Mucosa of rectum (tissue), 2 donors: ENCODE data around the gene S100A14.
A peak's percentile ranks its signal among the peaks of the same experiment; 100 is the strongest.

Experiments
- H3K27ac ChIP-seq, 2 donors: one replicate each; pipeline ENCODE4 v1.7.0; 2013; ENCODE audit warnings: inconsistent platforms in 2 of 2, low read depth in 2 of 2, low read length in 2 of 2
- H3K27me3 ChIP-seq, 2 donors: one replicate each; pipeline ENCODE4 v1.7.0; 2013; ENCODE audit warnings: low read length in 2 of 2; ENCODE audit not compliant: control insufficient read depth in 2 of 2, insufficient read depth in 2 of 2
- H3K36me3 ChIP-seq, 2 donors: one replicate each; pipeline ENCODE4 v1.7.0; 2013; ENCODE audit warnings: low read length in 2 of 2; ENCODE audit not compliant: control insufficient read depth in 2 of 2, insufficient read depth in 2 of 2
- H3K4me1 ChIP-seq, 2 donors: one replicate each; pipeline ENCODE4 v1.7.0; 2013; ENCODE audit warnings: low read length in 2 of 2, mild to moderate bottlenecking in 1 of 2; ENCODE audit not compliant: control insufficient read depth in 2 of 2, insufficient read depth in 2 of 2
- H3K4me3 ChIP-seq, 2 donors: one replicate each; pipeline ENCODE4 v1.7.0; 2013; ENCODE audit warnings: low read length in 2 of 2
- H3K9ac ChIP-seq, 2 donors: one replicate each; pipeline ENCODE4 v1.7.0; 2013; ENCODE audit warnings: low read length in 2 of 2, low read depth in 1 of 2, mild to moderate bottlenecking in 1 of 2
- H3K9me3 ChIP-seq, 2 donors: one replicate each; pipeline ENCODE4 v1.7.0; 2013; ENCODE audit warnings: low read length in 2 of 2; ENCODE audit not compliant: control insufficient read depth in 2 of 2
- donor health status: healthy.
- donor health status: Normal muscosa, but diverticular disease.

Gene S100A14

DNA sequence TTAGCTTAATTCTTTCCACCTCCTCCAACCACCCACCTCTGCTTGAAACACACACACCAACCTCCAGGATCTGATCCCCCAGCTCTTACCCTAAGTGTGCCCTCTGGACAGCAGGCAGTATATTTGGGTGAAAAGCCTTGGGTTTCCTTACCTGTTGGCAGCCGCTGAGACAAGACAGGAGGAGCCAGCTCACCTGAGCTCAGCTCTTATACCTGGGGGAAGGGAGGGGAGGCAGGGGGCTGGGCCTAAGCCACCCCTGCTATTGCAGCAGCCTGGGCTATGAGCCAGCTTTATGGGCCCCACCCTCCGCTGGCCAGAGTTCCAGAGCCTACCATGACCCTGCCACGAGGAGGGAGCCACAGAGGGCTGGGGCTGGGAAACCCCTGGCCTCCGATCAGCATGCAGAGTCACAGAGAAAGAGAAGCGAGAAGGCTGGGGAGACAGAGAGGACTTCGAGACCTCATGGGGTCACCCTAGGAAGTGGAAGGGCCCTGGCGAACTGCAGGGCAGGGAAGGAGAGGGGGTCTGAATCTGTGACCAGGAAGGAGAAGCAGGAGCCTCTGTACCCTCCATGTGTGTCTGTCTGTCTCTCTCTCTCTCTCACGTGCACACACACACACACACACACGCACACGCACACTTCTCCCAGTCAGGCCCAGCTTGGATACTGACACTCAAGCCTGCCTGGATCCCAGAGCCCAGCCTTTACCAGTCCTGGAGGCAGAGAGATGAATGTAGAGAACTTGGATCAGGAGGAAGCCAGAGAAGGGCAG is at the start of gene S100A14:
S100A14 (minus strand) TSS at position 182 of the 773 bp plus-strand sequence. CDS start 467 bp downstream, outside the sequence.
- Histone ChIP-seq H3K4me1 (peaks cover 36 to 37% of the 10 kb centered on the region in 2 donors), H3K36me3 (peaks cover 0 to 2% of the 10 kb centered on the region in 2 donors), H3K4me3 (peak within 1 kb of the TSS; percentile 67 to 72), H3K9me3 (no peaks in the 10 kb centered on the region), H3K9ac (peak within 1 kb of the TSS; percentile 81 to 91), H3K27me3 (no peaks in the 10 kb centered on the region), H3K27ac (peak within 1 kb of the TSS; percentile 81 to 86)

DNA sequence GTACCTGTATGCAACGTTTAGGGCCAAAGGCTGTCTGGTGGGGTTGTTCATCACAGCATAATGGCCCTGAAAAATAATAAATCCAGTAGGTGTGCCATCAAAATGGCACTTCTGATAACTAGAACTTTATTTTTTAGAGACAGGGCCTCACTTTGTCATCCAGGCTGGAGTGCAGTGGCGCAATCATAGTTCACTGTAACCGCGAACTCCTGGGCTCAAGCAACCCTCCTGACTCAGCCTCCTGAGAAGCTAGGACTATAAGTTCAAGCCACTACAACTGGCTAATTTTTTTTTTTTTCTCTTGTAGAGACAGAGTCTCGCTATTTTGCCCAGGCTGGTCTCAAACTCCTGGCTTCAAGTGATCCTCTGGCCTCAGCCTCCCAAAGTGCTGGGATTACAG is 47.1 kb upstream of the S100A14 start:
- Histone ChIP-seq H3K36me3 (peaks cover 70% of the 10 kb centered on the region in 2 donors), H3K4me3 (no peak overlapping the region), H3K9ac (no peak overlapping the region), H3K27me3 (no peaks in the 10 kb centered on the region), H3K9me3 (no peaks in the 10 kb centered on the region), H3K4me1 (peaks cover 7 to 11% of the 10 kb centered on the region in 2 donors), H3K27ac (no peak overlapping the region)

- H3K36me3 ChIP-seq, result peaks cover 61 to 63% of the 10 kb centered on the region in 2 donors
- no peaks in the 10 kb centered on the region for H3K9me3 ChIP-seq
- H3K27ac ChIP-seq, result no peak overlapping the region
- H3K4me1 ChIP-seq, result peaks cover 8 to 11% of the 10 kb centered on the region in 2 donors
- H3K27me3 ChIP-seq, result no peaks in the 10 kb centered on the region
- no peak overlapping the region for H3K4me3 ChIP-seq
- H3K9ac ChIP-seq, result no peak overlapping the region
Observed at GRCh38 chr1:153662269-153662668, 46.1 kb upstream of the S100A14 start.

DNA sequence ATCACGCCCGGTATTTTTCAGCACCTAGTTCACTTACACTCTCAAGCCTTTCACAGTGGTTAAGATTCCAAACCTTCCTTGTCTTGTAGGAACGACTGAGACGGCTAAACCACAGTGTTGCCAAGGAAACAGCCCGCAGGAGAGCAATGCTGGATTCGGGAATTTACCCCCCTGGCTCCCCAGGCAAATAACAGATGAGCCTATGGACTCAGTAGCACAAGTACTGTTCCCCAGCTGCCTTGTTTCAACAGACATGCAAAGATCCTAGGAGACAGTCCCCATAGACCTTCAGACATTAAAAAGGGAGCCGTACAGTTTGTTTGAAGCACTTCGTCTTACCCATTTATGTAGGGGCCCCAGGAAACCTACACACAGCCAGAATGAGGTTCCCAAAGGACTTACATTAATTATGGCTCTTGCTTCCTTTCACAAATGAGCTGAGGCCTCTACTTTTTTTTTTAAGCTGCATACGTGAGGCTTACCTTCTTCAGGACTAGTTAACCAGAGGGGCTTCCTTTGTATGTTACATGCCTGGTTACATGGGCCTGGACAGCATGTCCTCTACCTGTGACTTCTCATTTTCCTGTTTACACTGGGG is 45.1 kb upstream of the S100A14 start:
- Histone ChIP-seq H3K27me3 (no peaks in the 10 kb centered on the region), H3K4me3 (no peak overlapping the region), H3K9me3 (no peaks in the 10 kb centered on the region), H3K27ac (no peak overlapping the region), H3K36me3 (peaks cover 51 to 52% of the 10 kb centered on the region in 2 donors), H3K4me1 (peaks cover 8 to 11% of the 10 kb centered on the region in 2 donors), H3K9ac (no peak overlapping the region)

DNA sequence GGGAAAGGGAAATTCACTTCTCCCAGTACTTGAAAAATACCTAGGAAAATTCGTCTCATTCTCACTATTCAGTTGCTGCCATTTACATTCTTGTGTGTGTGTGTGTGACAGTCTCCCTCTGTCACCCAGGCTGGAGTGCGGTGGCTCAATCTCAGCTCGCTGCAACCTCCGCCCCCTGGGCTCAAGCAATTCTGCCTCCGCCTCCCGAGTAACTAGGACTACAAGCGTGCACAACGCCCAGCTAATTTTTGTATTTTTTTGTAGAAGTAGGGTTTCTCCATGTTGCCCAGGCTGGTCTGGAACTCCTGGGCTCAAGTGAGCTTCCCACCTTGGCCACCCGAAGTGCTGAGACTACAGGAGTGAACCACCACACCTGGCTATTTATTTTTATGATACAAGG is 43.5 kb upstream of the S100A14 start:
- Histone ChIP-seq H3K27me3 (no peaks in the 10 kb centered on the region), H3K36me3 (peaks cover 36 to 37% of the 10 kb centered on the region in 2 donors), H3K4me1 (peaks cover 8 to 11% of the 10 kb centered on the region in 2 donors), H3K9ac (peak overlapping the region in 1 of 2 donors; percentile 89), H3K27ac (no peak overlapping the region), H3K9me3 (no peaks in the 10 kb centered on the region), H3K4me3 (peak overlapping the region; percentile 92 to 94)

DNA sequence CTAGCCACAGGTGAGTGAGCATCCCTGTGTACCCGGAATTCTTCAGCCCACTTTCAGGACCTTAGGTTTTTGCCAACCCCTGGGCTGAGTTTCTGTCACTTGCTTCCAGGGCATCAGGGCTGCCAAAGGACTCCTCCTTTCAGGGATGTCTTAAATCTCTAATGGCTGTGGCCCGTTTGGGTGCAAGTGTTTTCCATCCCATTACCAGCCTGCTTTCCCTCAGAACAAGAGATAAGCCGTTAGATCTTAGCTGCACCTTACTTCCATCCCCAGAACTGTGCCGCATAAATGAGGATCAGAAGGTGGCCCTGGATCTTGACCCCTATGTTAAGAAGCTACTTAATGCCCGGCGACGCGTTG is 43.0 kb upstream of the S100A14 start:
- Histone ChIP-seq H3K27ac (peak overlapping the region; percentile 88 to 92), H3K4me1 (peaks cover 8 to 11% of the 10 kb centered on the region in 2 donors), H3K27me3 (no peaks in the 10 kb centered on the region), H3K4me3 (peak overlapping the region; percentile 92 to 94), H3K9ac (peak overlapping the region; percentile 89 to 93), H3K9me3 (no peaks in the 10 kb centered on the region), H3K36me3 (peaks cover 30 to 33% of the 10 kb centered on the region in 2 donors)

DNA sequence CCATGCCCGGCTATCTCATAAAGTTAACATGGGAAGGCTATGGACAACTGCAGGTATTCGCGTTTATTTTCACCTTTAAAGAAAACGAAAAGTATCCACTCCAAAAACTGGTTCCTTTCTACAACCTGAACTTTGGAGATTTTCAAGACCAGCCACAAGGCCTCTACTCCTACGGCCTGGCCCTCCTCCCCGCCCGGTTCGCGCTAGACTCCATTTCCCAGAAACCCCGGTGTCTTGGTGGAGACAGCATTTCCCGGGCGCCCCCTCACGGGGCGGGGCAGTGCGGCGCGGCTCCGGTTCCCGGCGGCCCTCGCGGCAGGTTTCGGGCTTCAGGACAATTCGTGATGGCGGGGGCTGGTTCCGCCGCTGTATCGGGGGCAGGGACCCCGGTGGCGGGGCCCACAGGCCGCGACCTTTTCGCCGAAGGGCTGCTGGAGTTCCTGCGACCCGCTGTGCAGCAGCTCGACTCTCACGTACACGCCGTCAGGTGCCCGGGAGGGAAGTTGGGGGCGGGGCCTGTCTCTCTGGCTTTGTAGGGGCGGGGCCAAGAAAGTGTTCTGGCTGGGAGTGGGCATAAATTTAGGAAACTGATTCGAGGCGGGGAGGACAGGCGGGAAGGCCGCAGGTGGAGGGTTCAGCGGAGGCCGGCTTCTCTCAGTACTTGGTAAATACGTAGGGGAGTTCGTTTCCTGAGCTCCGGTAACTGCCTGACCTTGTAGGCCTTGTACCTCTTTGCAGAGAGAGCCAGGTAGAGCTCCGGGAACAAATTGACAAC is 42.5 kb upstream of the S100A14 start, which contains the start of gene SNAPIN:
SNAPIN (plus strand) TSS at position 304 of the 775 bp plus-strand sequence; CDS start at position 345, 41 bp downstream.
- Histone ChIP-seq H3K4me3 (peak within 1 kb of the TSS; percentile 92 to 94), H3K9ac (peak within 1 kb of the TSS; percentile 89 to 93), H3K36me3 (peaks cover 27% of the 10 kb centered on the region in 2 donors), H3K27me3 (no peaks in the 10 kb centered on the region), H3K27ac (peak within 1 kb of the TSS; percentile 88 to 92), H3K9me3 (no peaks in the 10 kb centered on the region), H3K4me1 (peaks cover 8 to 11% of the 10 kb centered on the region in 2 donors)

- H3K36me3 ChIP-seq, result no peaks in the 10 kb centered on the region
- H3K4me1 ChIP-seq, result peaks cover 14 to 18% of the 10 kb centered on the region in 2 donors
- H3K4me3 ChIP-seq, result no peak overlapping the region
- no peaks in the 10 kb centered on the region for H3K27me3 ChIP-seq
- H3K9me3 ChIP-seq, result no peaks in the 10 kb centered on the region
- H3K9ac ChIP-seq, result no peak overlapping the region
- no peak overlapping the region for H3K27ac ChIP-seq
Observed at GRCh38 chr1:153655333-153655732, 39.2 kb upstream of the S100A14 start.

- Histone ChIP-seq H3K4me1 (peaks cover 6 to 11% of the 10 kb centered on the region in 2 donors), H3K9me3 (no peaks in the 10 kb centered on the region), H3K27ac (peak overlapping the region; percentile 25 to 60), H3K36me3 (no peaks in the 10 kb centered on the region), H3K9ac (no peak overlapping the region), H3K4me3 (peak overlapping the region in 1 of 2 donors; percentile 24), H3K27me3 (no peaks in the 10 kb centered on the region)
Observed at GRCh38 chr1:153652805-153653500, 36.8 kb upstream of the S100A14 start.
